HEK293T (cell line): ENCODE data around the gene UQCR11.

Source experiments
- ELF4 ChIP-seq: fragments of 450-650 bp; IDR thresholded peaks from 2 replicates; pipeline ENCODE4 v1.6.1; 2017; ENCODE audit warnings: antibody characterized with exemption
- SP1 ChIP-seq: fragments of 450-650 bp; IDR thresholded peaks from 2 replicates; pipeline ENCODE4 v1.6.1; 2017
- SUZ12 ChIP-seq: fragments of 450-650 bp; IDR thresholded peaks from 2 replicates; pipeline ENCODE4 v1.6.1; 2016; ENCODE audit warnings: mild to moderate bottlenecking
- ZNF384 ChIP-seq: fragments of 450-650 bp; IDR thresholded peaks from 2 replicates; pipeline ENCODE4 v1.6.1; 2016

- TF ChIP-seq SUZ12 (no peak), ZNF384 (no peak), SP1 (no peak), ELF4 (no peak)
These were observed 4.6 kb upstream of the UQCR11 start for GRCh38 chr19:1609680-1610474.
